ENCODE data around the gene FMN2. TPM values are rescaled to one million over a fixed set of nuclear protein-coding genes. Genes with fewer than 3 reads are reported as not detected.

FMN2 gene
- polyA plus RNA-seq, 2 of the 4 experiments (the other 2 are of a cell fraction), result 2.8 to 4.2 TPM

DNA sequence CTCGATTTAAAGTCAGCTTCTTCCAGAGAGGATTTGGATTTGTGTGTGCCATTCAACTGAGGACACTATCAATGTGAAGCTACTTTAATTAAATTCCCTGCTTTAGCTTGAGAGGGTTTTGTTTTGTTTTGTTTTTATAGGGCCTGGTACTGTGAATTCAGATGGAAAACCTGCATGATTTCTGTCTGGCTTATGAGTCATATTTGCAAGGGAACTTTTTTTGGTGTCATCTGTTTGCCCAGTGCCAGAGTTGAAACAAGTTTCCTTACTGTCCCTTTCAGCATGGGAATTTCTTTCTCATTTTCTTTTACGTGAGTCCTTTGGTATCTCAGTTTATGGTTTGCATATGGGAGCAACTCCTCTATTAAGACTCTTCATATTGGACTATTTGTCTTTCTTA is 325.6 kb downstream of the FMN2 start (continued):
- TF ChIP-seq EHMT2 (IDR thresholded peaks at IDR 0.05; ENCODE audit: low read depth), result no peak
- TF ChIP-seq POLR2AphosphoS2 (conservative IDR thresholded peaks at IDR 0.05; ENCODE audit: low read length), result no peak
- TF ChIP-seq ZFP36 (IDR thresholded peaks at IDR 0.05; ENCODE audit: borderline replicate concordance, partially characterized antibody), result no peak
- TF ChIP-seq, protein P1, sequence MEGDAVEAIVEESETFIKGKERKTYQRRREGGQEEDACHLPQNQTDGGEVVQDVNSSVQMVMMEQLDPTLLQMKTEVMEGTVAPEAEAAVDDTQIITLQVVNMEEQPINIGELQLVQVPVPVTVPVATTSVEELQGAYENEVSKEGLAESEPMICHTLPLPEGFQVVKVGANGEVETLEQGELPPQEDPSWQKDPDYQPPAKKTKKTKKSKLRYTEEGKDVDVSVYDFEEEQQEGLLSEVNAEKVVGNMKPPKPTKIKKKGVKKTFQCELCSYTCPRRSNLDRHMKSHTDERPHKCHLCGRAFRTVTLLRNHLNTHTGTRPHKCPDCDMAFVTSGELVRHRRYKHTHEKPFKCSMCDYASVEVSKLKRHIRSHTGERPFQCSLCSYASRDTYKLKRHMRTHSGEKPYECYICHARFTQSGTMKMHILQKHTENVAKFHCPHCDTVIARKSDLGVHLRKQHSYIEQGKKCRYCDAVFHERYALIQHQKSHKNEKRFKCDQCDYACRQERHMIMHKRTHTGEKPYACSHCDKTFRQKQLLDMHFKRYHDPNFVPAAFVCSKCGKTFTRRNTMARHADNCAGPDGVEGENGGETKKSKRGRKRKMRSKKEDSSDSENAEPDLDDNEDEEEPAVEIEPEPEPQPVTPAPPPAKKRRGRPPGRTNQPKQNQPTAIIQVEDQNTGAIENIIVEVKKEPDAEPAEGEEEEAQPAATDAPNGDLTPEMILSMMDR (IDR thresholded peaks at IDR 0.05), result no peak
- TF ChIP-seq SMC3 (IDR thresholded peaks at IDR 0.05), result 0 out of 3 replicates have a peak, but pooled peaks have one; percentile 6
- no peak for TF ChIP-seq HOXB13 (CRISPR knock-in tag; IDR thresholded peaks at IDR 0.05; ENCODE audit: low read depth)
- peak; percentile 37; the same call in 1 of the 2 replicates for TF ChIP-seq FOSL2 (IDR thresholded peaks at IDR 0.05)
- TF ChIP-seq FOSL2 (CRISPR knock-in tag; IDR thresholded peaks at IDR 0.05), result peak; percentile 76
- no peak for TF ChIP-seq KDM5A (IDR thresholded peaks at IDR 0.05)

DNA sequence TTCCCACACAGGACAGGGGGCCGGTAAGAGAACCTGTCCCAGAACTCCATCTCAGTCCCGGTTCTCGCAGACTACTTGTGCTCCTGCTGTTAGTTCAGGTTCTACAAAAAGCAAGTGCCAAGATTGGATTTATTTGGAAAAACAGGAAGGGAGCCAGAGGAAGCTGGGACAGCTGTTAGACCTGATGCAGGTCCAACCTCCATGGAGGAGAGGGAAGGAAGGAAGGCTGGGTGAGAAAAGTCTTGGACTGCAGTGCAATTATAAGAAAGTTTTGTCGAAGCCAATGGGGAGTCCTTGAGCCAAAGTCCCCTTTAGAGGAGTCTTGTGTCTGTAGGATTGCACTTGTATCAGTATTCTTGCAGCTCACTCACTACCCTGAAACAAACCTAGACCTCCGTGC is 329.1 kb downstream of the FMN2 start:
- H3K27ac ChIP-seq, result no peak overlapping the region
- 86% methylated on average over 5 of the region's 5 CpGs for WGBS (ENCODE audit: missing lambda C conversion rate)
- H3K9me3 ChIP-seq, result no peaks in the 10 kb centered on the region
- CTCF ChIA-PET, result interaction anchor here (0.8 kb wide), 1 partner anchor 72 kb away, joined by 4 read pairs; no protein-coding TSS in a partner anchor
- FAIRE-seq, result no peak
- H3K4me2 ChIP-seq, result no peak overlapping the region
- POLR2A ChIA-PET, result no interaction called here
- no peak for DNase-seq (ENCODE audit: low read depth in 1 of 2, low spot score in 1 of 2)
- no peak for TF ChIP-seq EHF (CRISPR knock-in tag; IDR thresholded peaks at IDR 0.05)
- no peak for TF ChIP-seq EHMT2 (IDR thresholded peaks at IDR 0.05; ENCODE audit: low read depth)
- TF ChIP-seq BHLHE40 (IDR thresholded peaks at IDR 0.05; ENCODE audit: low read depth, low read length), result no peak
- no peak for TF ChIP-seq POLR2A (IDR thresholded peaks at IDR 0.05; ENCODE audit: low read length)
- TF ChIP-seq, protein P2, sequence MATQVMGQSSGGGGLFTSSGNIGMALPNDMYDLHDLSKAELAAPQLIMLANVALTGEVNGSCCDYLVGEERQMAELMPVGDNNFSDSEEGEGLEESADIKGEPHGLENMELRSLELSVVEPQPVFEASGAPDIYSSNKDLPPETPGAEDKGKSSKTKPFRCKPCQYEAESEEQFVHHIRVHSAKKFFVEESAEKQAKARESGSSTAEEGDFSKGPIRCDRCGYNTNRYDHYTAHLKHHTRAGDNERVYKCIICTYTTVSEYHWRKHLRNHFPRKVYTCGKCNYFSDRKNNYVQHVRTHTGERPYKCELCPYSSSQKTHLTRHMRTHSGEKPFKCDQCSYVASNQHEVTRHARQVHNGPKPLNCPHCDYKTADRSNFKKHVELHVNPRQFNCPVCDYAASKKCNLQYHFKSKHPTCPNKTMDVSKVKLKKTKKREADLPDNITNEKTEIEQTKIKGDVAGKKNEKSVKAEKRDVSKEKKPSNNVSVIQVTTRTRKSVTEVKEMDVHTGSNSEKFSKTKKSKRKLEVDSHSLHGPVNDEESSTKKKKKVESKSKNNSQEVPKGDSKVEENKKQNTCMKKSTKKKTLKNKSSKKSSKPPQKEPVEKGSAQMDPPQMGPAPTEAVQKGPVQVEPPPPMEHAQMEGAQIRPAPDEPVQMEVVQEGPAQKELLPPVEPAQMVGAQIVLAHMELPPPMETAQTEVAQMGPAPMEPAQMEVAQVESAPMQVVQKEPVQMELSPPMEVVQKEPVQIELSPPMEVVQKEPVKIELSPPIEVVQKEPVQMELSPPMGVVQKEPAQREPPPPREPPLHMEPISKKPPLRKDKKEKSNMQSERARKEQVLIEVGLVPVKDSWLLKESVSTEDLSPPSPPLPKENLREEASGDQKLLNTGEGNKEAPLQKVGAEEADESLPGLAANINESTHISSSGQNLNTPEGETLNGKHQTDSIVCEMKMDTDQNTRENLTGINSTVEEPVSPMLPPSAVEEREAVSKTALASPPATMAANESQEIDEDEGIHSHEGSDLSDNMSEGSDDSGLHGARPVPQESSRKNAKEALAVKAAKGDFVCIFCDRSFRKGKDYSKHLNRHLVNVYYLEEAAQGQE (IDR thresholded peaks at IDR 0.05), result no peak
- TF ChIP-seq CBX2 (IDR thresholded peaks at IDR 0.05; ENCODE audit: borderline replicate concordance, low read depth), result no peak
- TF ChIP-seq FOXS1 (CRISPR knock-in tag; IDR thresholded peaks at IDR 0.05), result no peak
- TF ChIP-seq SREBF2 (IDR thresholded peaks at IDR 0.05), result no peak
- TF ChIP-seq RARB (CRISPR knock-in tag; IDR thresholded peaks at IDR 0.05), result no peak
- TF ChIP-seq CEBPB (IDR thresholded peaks at IDR 0.05), result no peak
- TF ChIP-seq RNF2 (IDR thresholded peaks at IDR 0.05; ENCODE audit: borderline replicate concordance, low read depth), result no peak
- TF ChIP-seq ZSCAN20 (CRISPR knock-in tag; IDR thresholded peaks at IDR 0.05), result no peak
- TF ChIP-seq RCOR1 (IDR thresholded peaks at IDR 0.05; ENCODE audit: low read depth, low read length), result no peak
- TF ChIP-seq, protein P3, sequence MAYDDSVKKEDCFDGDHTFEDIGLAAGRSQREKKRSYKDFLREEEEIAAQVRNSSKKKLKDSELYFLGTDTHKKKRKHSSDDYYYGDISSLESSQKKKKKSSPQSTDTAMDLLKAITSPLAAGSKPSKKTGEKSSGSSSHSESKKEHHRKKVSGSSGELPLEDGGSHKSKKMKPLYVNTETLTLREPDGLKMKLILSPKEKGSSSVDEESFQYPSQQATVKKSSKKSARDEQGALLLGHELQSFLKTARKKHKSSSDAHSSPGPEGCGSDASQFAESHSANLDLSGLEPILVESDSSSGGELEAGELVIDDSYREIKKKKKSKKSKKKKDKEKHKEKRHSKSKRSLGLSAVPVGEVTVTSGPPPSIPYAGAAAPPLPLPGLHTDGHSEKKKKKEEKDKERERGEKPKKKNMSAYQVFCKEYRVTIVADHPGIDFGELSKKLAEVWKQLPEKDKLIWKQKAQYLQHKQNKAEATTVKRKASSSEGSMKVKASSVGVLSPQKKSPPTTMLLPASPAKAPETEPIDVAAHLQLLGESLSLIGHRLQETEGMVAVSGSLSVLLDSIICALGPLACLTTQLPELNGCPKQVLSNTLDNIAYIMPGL (CRISPR knock-in tag; IDR thresholded peaks at IDR 0.05; ENCODE audit: borderline replicate concordance), result no peak
- no peak for TF ChIP-seq SMC3 (IDR thresholded peaks at IDR 0.05)
- TF ChIP-seq JUNB (IDR thresholded peaks at IDR 0.05), result no peak
- no peak overlapping the region for H3K4me3 ChIP-seq
- ATAC-seq, result no peak
- peaks cover 34% of the 10 kb centered on the region for H3K4me1 ChIP-seq
